GM19324 (cell line): ENCODE results near the gene SLC8B1.
"Not testable (repeated sequence)": the region's sequence is repeated elsewhere in the genome, so short reads cannot be mapped to it uniquely, and the experiment has no call there.

Source experiments
- ATAC-seq: cut with Tn5 transposase; IDR thresholded peaks from one replicate; pipeline ENCODE4 v1.9.1; 2021; ENCODE audit warnings: mild to moderate bottlenecking, moderate library complexity; ENCODE audit not compliant: unreplicated experiment, low FRiP score

SLC8B1 gene

GRCh38 chr12:113358381-113359132 is 23.6 kb upstream of the SLC8B1 start, which contains the start of gene PLBD2:
Gene PLBD2, plus strand, starts transcription at chr12:113358587. Its CDS starts 14 bp downstream, at chr12:113358601.
- peak; percentile 93 for ATAC-seq

GRCh38 chr12:113354192-113354591 is 19.3 kb upstream of the SLC8B1 start:
- not testable (repeated sequence) for ATAC-seq

GRCh38 chr12:113351089-113351488 is 16.2 kb upstream of the SLC8B1 start:
- ATAC-seq: no peak

GRCh38 chr12:113348849-113349536 is 14.1 kb upstream of the SLC8B1 start:
- no peak for ATAC-seq

- ATAC-seq: no peak
These were observed 13.0 kb upstream of the SLC8B1 start for GRCh38 chr12:113347892-113348291.

- no peak for ATAC-seq
These were observed 12.2 kb upstream of the SLC8B1 start for GRCh38 chr12:113347107-113347506.

GRCh38 chr12:113346353-113346752 is 11.4 kb upstream of the SLC8B1 start:
- ATAC-seq: no peak

- ATAC-seq: no peak
These were observed 10.4 kb upstream of the SLC8B1 start for GRCh38 chr12:113345318-113345717.

GRCh38 chr12:113341535-113341934 is 6.6 kb upstream of the SLC8B1 start:
- ATAC-seq: no peak

GRCh38 chr12:113340061-113340460 is 5.2 kb upstream of the SLC8B1 start:
- no peak for ATAC-seq

- ATAC-seq: no peak
These were observed 4.6 kb upstream of the SLC8B1 start for GRCh38 chr12:113339540-113339939.

- no peak for ATAC-seq
These were observed 778 bp downstream of the SLC8B1 start for GRCh38 chr12:113333877-113334785.

- ATAC-seq: no peak
These were observed 1.5 kb downstream of the SLC8B1 start for GRCh38 chr12:113333418-113333750.

- no peak for ATAC-seq
These were observed 2.1 kb downstream of the SLC8B1 start for GRCh38 chr12:113332688-113333417.

GRCh38 chr12:113330505-113330904 is 4.4 kb downstream of the SLC8B1 start:
- ATAC-seq: no peak

- no peak for ATAC-seq
These were observed 5.0 kb downstream of the SLC8B1 start for GRCh38 chr12:113329791-113330417.

- ATAC-seq: no peak
These were observed 5.7 kb downstream of the SLC8B1 start for GRCh38 chr12:113329022-113329790.

GRCh38 chr12:113328368-113328889 is 6.5 kb downstream of the SLC8B1 start:
- ATAC-seq: no peak
